ENCODE data around the gene CHD8. TPM values are rescaled to one million over a fixed set of nuclear protein-coding genes. Genes with fewer than 3 reads are reported as not detected.
"Not testable (repeated sequence)": the region's sequence is repeated elsewhere in the genome, so short reads cannot be mapped to it uniquely, and the experiment has no call there.

Gene CHD8
- total RNA-seq, 1 donor from 2014 or later = 126 TPM

DNA sequence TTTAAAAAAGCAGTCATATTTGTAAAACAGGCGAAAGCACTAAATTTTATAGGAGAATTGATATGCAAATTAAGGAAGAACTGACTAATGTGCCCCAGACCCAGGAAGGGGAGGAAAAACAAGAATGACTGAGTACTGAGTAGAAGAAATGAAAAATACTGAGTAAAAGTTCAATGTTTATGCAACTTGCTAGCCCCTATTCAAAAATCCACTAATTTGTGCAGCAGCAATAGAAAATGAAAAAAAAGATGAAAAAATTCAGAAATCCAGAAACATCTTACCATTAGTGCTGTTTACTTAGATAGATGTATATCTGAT, 6.1 kb downstream of the CHD8 start:
- no peaks in the 10 kb centered on the region for H3K27me3 Mint-ChIP-seq (ENCODE audit: low read depth)
- H3K27ac Mint-ChIP-seq = peak overlapping the region; percentile 68
- DNase-seq (ENCODE audit: low spot score in 2 of 2, unreplicated experiment in 2 of 2) = no peak
- peaks cover 22% of the 10 kb centered on the region for H3K4me1 Mint-ChIP-seq
- TF ChIP-seq, protein P1, sequence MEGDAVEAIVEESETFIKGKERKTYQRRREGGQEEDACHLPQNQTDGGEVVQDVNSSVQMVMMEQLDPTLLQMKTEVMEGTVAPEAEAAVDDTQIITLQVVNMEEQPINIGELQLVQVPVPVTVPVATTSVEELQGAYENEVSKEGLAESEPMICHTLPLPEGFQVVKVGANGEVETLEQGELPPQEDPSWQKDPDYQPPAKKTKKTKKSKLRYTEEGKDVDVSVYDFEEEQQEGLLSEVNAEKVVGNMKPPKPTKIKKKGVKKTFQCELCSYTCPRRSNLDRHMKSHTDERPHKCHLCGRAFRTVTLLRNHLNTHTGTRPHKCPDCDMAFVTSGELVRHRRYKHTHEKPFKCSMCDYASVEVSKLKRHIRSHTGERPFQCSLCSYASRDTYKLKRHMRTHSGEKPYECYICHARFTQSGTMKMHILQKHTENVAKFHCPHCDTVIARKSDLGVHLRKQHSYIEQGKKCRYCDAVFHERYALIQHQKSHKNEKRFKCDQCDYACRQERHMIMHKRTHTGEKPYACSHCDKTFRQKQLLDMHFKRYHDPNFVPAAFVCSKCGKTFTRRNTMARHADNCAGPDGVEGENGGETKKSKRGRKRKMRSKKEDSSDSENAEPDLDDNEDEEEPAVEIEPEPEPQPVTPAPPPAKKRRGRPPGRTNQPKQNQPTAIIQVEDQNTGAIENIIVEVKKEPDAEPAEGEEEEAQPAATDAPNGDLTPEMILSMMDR (IDR thresholded peaks at IDR 0.05; ENCODE audit: unreplicated experiment) = no peak
- H3K36me3 Mint-ChIP-seq = no peaks in the 10 kb centered on the region
- H3K9me3 Mint-ChIP-seq = no peaks in the 10 kb centered on the region
- no peak overlapping the region for H3K4me3 Mint-ChIP-seq

DNA sequence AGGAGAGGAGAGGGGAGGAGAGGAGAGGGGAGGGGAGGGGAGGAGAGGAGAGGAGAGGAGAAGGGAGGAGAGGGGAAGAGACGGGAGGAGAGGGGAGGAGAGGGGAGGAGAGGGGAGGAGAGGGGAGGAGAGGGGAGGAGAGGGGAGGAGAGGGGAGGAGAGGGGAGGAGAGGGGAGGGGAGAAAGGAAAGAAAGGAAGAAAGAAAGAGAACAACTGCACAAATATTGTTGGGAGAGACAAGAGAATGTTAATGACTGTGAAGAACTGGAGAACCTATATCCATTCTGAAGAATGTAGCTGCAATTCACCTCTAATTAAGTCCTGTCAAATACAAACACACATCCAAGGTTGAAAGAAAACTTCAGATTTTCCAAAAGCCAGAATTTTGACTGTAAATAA, 13.3 kb downstream of the CHD8 start:
- H3K27ac Mint-ChIP-seq; H3K27me3 Mint-ChIP-seq (ENCODE audit: low read depth); H3K9me3 Mint-ChIP-seq; H3K4me1 Mint-ChIP-seq; H3K36me3 Mint-ChIP-seq; H3K4me3 Mint-ChIP-seq; DNase-seq (ENCODE audit: low spot score in 2 of 2, unreplicated experiment in 2 of 2): not testable (repeated sequence)

DNA sequence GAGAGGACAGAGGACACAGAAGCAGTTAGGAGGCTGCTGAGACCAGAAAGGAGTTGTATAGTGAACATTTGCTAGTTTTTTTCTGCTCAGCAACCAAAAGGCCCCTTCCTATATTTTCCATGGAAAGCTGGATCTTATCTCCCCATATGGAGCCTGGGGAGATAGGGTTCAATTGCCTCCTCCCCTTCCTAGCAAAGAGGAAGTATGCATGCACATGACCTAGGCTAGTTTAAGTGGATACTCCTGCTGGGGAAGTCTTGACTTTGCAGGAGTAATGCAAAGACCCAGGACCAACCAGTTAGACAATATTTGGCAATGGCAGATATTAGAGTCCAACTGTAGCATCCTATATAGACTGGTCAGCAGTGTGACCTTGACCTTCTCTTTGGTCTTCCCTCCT, 15.1 kb downstream of the CHD8 start:
- H3K9me3 Mint-ChIP-seq = no peaks in the 10 kb centered on the region
- DNase-seq (ENCODE audit: low spot score in 2 of 2, unreplicated experiment in 2 of 2) = no peak
- TF ChIP-seq, protein P1 (IDR thresholded peaks at IDR 0.05; ENCODE audit: unreplicated experiment) = no peak
- H3K27ac Mint-ChIP-seq = no peak overlapping the region
- H3K4me3 Mint-ChIP-seq = no peak overlapping the region
- H3K27me3 Mint-ChIP-seq (ENCODE audit: low read depth) = no peaks in the 10 kb centered on the region
- peaks cover 9% of the 10 kb centered on the region for H3K4me1 Mint-ChIP-seq
- H3K36me3 Mint-ChIP-seq = peaks cover 4% of the 10 kb centered on the region

DNA sequence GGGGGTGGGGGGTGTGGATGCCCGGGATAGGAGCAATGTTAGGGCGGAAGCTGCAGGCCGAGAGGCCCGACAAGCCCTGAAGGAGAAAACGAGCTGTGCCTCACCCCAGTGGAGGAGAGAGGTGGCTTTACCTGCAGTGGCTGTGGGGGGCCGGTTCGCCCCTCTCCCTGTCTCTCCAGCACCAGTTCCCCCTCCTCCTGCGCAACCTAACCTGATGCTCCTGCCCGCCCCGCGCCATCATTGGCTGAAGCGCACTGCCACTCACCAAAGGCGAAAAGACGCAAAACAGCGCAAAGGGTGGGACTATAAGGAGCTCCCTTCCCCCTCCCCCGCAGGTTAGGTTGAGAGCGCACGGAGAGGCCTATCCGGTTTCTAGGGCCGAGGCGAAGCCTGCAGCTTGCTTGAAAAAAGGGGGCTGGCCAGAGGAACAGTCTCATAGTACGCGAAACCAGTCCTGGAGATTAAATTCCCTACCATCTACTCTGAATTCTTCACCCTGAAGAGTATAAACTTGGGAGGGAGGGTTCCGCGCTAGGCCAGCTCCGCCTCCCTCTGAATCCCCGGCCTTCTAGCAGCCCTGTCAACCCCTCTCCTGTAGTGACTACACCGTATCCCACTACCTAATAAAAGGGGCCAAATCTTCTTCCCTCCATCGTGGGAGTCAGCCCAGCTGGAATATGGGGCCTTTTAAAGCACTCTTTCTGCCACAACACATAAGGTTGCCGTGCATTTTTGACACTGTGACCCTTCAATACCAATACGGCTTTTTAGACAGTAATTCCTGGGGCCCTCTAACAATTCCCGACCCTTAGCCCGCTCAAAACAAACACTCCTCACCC, 18.6 kb downstream of the CHD8 start:
- DNase-seq (ENCODE audit: low spot score in 2 of 2, unreplicated experiment in 2 of 2) = peak; percentile 99
- TF ChIP-seq, protein P1 (IDR thresholded peaks at IDR 0.05; ENCODE audit: unreplicated experiment) = no peak
- Mint-ChIP-seq H3K27ac (peak overlapping the region; percentile 97), H3K27me3 (ENCODE audit: low read depth) (no peaks in the 10 kb centered on the region), H3K4me1 (peaks cover 24% of the 10 kb centered on the region), H3K36me3 (peaks cover 6% of the 10 kb centered on the region), H3K9me3 (no peaks in the 10 kb centered on the region), H3K4me3 (peak overlapping the region; percentile 80)

DNA sequence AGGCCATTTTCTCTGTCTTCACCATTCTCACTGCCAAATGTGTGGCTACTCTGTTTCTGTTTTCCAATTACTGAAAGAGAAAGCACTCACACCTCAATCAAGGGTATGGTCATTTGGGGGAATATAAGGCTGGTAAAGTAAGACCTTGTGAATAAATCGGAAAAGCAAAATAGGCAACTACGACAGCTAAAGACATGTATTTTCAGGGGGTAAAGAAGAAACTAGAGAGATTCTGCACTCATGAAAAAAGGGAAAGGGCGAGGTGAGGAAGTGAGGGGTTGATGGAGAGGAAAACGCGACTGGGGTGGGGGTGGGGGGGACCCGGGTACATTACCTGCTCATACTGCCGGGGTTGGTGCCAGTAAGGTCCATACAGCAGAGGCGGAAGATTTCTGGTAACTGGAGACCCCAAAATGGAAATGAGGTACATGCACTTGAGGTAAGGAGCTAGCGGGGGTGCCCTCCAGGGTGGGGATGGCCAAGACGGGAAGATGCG, 19.3 kb downstream of the CHD8 start:
- Mint-ChIP-seq H3K4me3 (peak overlapping the region; percentile 80), H3K27me3 (ENCODE audit: low read depth) (no peaks in the 10 kb centered on the region), H3K4me1 (peaks cover 24% of the 10 kb centered on the region), H3K27ac (peak overlapping the region; percentile 97), H3K36me3 (peaks cover 6% of the 10 kb centered on the region), H3K9me3 (no peaks in the 10 kb centered on the region)
- DNase-seq (ENCODE audit: low spot score in 2 of 2, unreplicated experiment in 2 of 2) = no peak
- TF ChIP-seq, protein P1 (IDR thresholded peaks at IDR 0.05; ENCODE audit: unreplicated experiment) = no peak

DNA sequence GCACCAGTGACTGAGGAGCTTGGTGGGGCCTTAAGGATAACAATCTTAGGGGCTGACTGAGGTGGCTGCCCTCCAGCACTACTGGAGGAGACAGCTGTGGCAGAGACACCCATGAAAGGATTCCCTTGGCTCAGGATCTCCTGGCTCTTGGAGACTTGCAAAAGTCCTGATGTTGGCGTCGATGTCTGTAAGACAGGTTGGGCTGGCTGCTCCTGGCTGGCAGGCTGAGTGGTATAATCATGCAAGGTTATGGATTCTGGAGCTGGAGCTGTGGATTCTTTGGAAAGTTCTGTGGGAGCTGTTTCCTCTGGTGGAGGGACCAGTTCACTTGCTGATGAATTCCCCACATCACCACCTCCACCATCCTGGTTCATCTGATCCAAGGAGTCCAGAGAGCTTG, 24.8 kb downstream of the CHD8 start:
- Mint-ChIP-seq H3K27ac (no peak overlapping the region), H3K36me3 (peaks cover 41% of the 10 kb centered on the region), H3K4me3 (no peak overlapping the region), H3K4me1 (peaks cover 17% of the 10 kb centered on the region), H3K9me3 (no peaks in the 10 kb centered on the region), H3K27me3 (ENCODE audit: low read depth) (no peaks in the 10 kb centered on the region)
- DNase-seq (ENCODE audit: low spot score in 2 of 2, unreplicated experiment in 2 of 2) = no peak
- TF ChIP-seq, protein P1 (IDR thresholded peaks at IDR 0.05; ENCODE audit: unreplicated experiment) = no peak

Measured in mesothelial cell of epicardium (in vitro differentiated cells).